Ammon's horn (tissue), 1 donor: Measurements from ENCODE around the gene SLC22A31.

Experiments used
- DNase-seq: peaks from one replicate; pipeline ENCODE4 v3.0.0-alpha.2; 2016; ENCODE audit warnings: low spot score

Gene SLC22A31

GRCh38 chr16:89216315-89217137 lies 16.2 kb upstream of the SLC22A31 start:
- peak; percentile 89 for DNase-seq

GRCh38 chr16:89210904-89211515 lies 10.7 kb upstream of the SLC22A31 start:
- DNase-seq, result no peak

- no peak for DNase-seq
These were observed 10.0 kb upstream of the SLC22A31 start for GRCh38 chr16:89210165-89210903.

GRCh38 chr16:89209522-89210044 lies 9.2 kb upstream of the SLC22A31 start:
- no peak for DNase-seq

GRCh38 chr16:89207993-89208392 lies 7.7 kb upstream of the SLC22A31 start:
- no peak for DNase-seq

GRCh38 chr16:89202422-89203215 lies 2.3 kb upstream of the SLC22A31 start:
- DNase-seq, result no peak

- DNase-seq, result no peak
These were observed 1.4 kb upstream of the SLC22A31 start for GRCh38 chr16:89201439-89202377.

GRCh38 chr16:89200850-89201411 lies 594 bp upstream of the SLC22A31 start:
- no peak for DNase-seq

- DNase-seq, result no peak
These were observed 855 bp downstream of the SLC22A31 start for GRCh38 chr16:89199241-89200123.

- no peak for DNase-seq
These were observed 1.7 kb downstream of the SLC22A31 start for GRCh38 chr16:89198417-89199240.

GRCh38 chr16:89197633-89198416 lies 2.5 kb downstream of the SLC22A31 start:
- no peak for DNase-seq

- DNase-seq, result no peak
These were observed 3.2 kb downstream of the SLC22A31 start for GRCh38 chr16:89197033-89197632.

GRCh38 chr16:89195521-89196171 lies 4.7 kb downstream of the SLC22A31 start:
- DNase-seq, result no peak

GRCh38 chr16:89194340-89195311 lies 5.7 kb downstream of the SLC22A31 start:
- DNase-seq, result no peak

- DNase-seq, result no peak
These were observed 6.6 kb downstream of the SLC22A31 start for GRCh38 chr16:89193576-89194293.
